Stimulated activated CD8-positive, alpha-beta memory T cell treated with anti-CD3 and anti-CD28 coated beads, Interleukin-4, amount 100 ng/mL, for 4 hours (primary cell): ENCODE data around the gene WRAP53.

ENCODE experiments used
- DNase-seq, 2 donors: peaks; one replicate each; pipeline ENCODE4 v3.0.0-alpha.2; 2020; ENCODE audit warnings: low read depth in 2 of 2, low spot score in 1 of 2

WRAP53 gene

DNA sequence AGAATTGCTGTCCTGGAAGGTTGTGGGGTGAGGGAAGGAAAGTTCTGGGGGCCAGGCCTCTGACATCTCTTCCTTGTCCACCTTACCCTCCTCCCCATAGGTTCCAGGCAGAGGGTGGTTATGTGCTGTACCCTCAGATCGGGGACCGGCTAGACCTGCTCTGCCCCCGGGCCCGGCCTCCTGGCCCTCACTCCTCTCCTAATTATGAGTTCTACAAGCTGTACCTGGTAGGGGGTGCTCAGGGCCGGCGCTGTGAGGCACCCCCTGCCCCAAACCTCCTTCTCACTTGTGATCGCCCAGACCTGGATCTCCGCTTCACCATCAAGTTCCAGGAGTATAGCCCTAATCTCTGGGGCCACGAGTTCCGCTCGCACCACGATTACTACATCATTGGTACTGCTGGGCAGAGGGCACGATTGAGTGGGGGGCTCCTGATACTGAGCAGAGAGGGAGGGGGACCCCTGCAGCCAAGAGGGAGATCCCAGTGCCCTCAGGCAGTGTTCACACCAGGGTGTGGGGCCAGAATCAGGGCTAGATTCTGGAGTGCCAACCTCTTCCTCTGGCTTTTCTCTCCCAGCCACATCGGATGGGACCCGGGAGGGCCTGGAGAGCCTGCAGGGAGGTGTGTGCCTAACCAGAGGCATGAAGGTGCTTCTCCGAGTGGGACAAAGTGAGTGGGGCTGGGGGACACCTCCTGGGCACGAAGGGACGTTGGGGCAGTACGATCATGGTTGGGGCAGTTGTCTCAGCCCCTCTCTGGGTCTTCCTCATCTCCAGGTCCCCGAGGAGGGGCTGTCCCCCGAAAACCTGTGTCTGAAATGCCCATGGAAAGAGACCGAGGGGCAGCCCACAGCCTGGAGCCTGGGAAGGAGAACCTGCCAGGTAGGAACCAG, 19.8 kb downstream of the WRAP53 start:
- DNase-seq = no peak

DNA sequence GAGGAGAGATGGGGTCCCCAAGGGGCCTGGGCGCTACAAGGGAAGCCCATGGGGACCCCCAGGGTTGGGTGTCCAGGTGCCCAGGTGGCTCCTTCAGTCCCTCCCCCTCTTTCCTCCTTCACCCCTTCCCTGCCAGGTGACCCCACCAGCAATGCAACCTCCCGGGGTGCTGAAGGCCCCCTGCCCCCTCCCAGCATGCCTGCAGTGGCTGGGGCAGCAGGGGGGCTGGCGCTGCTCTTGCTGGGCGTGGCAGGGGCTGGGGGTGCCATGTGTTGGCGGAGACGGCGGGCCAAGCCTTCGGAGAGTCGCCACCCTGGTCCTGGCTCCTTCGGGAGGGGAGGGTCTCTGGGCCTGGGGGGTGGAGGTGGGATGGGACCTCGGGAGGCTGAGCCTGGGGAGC, 20.8 kb downstream of the WRAP53 start:
- DNase-seq = no peak

DNA sequence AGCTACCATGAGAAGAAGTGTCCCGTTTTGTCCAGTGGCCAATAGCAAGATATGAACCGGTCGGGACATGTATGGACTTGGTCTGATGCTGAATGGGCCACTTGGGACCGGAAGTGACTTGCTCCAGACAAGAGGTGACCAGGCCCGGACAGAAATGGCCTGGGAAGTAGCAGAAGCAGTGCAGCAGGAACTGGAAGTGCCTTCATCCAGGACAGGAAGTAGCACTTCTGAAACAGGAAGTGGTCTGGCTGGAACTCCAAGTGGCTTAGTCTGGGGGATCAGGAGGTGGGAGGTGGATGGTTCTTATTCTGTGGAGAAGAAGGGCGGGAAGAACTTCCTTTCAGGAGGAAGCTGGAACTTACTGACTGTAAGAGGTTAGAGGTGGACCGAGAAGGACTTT, 22.0 kb downstream of the WRAP53 start:
- no peak for DNase-seq

DNA sequence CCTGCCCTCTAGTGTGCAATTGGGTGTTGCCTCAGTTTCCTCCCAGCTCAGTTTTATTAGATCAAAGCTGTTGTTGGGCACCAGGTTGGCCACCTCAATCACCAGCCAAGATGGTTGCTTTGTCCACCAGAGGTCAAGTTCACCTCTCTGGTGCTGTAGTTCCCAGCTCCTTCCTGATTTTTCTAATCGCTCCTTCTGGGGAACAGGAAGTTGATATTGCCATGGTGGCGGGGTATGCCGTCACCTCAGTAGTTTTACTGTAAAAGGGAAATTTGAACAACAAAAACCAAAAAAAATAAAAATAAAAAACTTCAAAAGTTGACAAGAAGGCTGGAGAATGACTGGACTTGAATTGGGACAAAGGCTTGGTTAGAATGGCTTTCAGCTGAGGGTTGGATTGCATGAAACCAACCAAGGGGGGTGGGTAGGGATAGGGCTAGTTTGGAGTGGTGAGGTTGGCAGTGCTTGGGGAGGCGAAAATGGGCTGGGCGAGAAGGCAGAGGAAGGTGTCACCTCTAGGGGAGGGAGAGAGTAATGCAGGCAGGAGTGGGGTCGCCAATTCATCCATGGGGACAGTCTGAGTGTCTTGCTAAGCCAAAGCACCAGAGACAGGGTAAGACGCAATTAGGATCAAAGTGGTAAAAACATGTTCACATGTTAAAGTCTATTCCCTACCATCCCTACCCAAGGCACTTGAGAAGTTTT, 22.9 kb downstream of the WRAP53 start:
- no peak for DNase-seq

DNA sequence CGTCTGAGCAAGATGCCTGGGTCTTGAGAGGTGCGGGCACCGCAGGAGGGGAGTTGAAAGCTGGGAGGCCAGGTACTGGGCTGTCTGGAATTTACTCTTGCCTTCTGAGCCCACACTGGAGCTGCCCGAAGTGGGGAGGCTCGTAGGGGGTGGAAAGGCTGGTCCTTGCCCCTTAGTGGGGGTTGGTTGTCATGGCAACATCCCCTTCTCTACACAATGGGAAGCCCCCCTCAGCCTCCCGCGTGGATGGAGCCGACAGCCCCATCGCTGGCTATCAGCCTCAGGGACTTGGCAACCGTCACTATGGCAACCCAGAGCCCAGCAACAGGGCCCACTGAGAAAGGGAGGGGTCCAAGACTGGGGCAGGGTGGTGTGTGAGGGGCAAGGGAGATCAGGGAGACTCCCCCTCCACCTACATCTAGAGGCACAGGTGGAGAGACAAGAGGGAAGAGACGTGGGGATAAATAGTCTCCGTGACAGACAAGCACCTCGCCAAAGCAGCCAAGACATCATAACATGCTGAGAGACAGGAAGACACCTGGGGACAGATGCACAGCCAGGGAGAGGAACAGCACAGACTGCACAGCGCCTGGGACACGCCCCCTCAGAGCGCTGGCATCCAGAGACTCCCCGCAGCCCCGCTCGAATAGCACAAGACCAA, 24.0 kb downstream of the WRAP53 start:
- no peak for DNase-seq

DNA sequence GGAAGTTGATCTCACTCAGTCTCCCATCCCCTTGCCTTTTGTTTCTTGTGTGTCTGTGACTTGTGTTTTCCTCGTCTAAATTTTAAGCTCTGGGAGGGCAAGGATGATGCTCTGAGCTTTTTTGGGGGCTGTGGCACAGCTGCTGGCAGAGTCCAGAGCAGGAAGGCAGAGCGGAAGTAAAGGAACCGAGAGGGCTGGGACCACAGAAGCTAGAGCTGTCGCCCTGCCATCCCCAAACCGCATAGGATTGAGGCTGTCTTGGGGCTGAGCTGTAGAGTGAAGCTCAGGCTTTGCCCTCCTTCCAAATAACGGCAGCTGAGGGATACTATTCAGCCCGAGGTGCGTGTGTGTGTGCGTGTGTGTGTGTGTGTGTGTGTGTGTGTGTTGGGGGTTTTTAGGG, 25.5 kb downstream of the WRAP53 start:
- no peak for DNase-seq

DNA sequence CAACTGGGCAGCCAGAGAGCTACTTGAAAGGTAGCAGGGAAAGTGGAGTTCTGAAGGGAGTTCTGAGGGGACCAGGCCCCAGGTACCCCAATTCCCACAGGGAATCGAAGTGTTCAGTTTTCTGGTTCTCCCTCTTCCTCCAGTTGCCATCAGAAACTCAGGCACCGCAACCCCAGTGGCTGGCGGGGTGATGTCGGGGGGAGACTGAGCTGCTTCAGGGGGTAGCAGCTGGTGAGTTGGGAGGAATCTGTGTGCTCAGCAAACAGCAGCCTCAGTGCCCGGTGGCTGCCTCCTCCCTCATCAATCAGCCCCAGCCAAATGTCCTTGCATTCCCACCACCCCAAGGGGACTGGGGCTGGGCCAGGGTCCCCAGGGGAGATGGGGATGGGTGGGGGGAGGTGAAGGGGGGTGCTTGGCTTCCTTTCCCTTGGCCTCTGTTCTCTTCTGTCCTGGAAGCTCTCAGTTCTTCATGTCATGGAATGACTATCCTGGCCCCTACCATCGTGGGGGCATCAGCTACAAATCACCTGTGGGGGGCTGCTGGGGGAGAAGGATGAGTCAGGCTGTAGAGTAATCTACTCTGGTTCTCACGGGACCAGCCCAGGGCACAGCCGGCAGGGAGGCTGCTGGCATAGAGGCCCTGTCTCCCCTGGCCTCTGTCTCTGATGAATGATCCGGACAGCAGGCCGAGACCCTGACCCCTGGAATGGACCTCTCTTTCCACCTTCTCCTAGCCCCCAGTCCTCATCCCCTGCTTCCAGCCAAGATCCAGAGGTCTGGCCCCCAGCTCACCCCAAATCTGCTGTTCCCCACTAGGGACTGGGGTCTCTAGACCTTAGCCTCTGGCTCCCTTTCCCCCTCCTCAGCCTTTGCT, 26.7 kb downstream of the WRAP53 start:
- no peak for DNase-seq

DNA sequence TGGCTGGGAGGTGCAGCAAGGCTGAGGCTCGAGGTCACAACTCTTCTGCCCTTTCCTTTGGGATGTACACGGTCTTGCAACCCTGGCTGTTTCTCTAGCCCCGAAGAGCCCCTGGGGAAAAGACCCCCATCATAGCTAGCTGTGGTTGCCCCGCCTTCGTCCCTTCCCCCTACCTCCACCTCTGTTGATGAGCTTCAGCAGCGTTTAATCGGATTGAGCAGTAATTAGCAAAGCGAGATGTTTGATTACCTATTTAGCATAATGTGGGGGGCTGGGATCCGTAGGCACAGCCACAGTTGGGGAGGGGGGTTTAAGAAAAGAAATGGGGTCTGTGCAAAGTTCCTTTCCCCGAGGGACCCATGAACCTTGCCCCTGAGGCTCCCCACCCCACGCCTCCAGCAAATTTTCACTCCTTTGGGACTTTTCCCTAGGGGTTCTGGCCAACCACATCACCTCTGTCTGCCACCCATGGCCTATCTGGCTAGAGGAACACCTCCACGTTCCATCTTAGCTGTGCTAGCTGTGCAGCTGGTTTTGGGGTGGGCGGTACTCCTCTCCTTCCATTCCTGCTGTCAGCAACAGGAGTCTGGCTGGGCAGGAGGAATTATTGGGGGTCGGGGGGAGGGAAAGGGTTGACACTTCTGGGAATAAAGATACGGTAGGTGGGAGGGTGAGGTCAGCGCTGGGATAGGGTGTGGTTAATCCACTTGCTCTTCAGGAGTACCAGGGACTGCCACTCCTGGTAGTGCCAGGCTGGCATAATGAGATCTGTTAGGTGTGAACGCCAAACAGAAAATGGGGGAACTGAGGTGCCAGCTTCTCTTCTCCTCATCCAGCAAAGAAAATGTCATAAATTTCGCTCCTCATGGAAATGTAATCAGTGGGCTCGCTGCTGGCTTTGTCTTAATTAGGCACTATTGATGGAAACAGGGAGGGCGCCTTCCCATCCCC, 27.9 kb downstream of the WRAP53 start:
- DNase-seq = no peak

DNA sequence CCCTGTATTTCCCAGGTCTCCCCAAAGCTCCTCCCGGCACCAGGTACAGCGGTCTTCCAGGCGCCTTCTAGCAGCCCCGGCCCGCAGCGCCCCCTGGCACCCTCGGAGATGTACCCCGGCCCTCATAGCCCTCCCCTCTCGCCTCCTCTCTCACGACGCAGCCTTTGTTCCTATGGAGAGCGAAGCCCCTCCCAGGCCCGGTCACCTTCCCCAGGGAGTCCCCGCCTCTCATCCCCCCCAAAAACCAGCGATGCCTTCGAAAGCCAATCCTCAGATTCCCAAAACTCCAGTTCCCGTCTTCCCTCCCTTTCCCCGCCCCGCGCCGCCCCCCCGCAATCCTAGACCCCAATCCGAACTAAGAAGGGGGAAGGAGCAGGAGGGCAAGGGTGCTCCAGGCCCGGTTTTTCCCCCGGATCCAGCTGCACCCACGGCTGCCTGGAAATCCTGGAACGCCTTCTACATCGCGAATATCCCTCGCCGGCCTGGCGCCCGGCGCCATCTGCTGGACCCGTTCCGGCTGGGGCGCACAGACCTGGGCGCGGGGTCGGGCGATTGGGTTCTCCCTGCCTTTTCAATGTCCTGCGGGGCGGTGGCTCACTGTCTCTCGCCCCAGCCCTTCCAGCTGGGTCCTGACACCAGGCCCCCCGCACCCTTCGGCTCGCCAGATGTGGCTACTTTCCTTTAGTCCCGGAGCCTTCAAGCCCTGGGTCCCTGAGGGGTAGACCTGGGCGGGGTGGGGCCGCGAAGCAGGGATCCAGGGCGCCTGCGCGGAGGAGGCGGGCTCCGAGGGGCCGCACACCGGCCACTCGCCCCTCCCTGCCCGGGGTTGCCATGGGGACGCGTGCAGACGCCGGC, 28.9 kb downstream of the WRAP53 start, which contains the start of gene DNAH2:
DNAH2 (plus strand) TSS at position 844 of the 855 bp plus-strand sequence. CDS start 1,991 bp downstream, outside the sequence.
- DNase-seq = no peak

DNA sequence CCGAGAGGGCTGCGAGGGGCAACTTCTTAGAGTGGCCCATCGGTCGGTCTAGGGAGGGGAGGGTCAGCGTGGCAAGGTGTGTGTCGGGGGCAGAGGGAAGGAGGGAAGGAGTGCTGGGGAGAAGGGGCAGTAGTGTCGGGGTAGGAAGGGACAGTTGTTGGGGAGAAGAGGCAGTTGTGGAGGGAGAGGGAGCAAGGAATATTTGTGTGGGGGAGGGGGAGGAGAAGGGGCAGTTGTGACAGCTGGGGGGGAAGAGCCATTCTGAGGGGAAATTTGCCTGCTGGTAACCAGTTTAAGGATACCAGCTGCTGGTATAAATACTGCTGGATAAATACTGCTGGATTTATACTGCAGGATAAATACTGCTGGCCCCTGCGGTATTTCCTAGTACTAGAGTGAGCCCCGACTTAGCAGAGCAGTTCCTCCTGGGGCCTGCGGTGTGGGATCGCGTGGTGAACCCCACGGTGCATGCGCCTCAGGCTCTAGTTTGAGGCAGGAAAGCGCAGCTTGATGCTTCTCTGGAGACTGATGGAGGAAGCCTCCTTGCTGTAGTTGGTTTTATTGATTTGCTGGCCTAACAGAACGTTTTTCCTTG, 29.6 kb downstream of the WRAP53 start:
- DNase-seq = no peak

DNA sequence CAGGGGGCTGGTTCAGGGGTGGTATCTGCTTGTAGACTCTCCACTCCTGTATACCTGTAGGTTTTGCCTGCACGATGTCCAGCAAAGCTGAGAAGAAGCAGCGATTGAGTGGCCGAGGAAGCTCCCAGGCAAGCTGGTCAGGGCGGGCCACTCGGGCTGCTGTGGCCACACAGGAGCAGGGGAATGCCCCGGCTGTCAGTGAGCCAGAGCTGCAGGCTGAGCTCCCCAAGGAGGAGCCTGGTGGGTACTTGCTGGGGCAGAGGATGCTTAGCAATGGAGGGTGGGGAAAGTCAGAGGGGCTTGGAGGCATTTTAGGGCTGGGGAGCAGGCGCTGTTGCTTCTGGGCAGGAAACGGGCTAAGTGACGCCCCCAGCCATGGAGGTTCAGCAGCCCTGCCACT, 31.4 kb downstream of the WRAP53 start:
- no peak for DNase-seq

DNA sequence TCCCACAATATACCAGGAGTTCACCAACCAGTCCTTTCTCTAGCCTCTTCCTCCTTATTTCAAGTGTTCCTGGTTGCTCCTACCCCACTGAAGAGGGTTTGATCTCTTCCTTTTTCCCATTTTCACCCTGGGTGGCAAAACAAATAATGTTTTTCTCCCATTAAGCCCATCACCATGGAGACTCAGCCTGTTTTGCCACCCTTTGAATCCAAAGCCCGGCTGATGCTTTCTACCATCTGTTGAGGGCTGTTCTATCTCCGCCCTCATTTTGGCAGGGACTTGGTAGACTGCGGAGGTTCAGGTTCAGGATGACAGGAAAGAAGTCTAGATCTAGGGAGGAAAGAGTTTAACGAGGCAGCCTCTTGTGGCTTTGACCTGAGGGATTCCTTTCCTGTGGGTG, 31.8 kb downstream of the WRAP53 start:
- no peak for DNase-seq

DNA sequence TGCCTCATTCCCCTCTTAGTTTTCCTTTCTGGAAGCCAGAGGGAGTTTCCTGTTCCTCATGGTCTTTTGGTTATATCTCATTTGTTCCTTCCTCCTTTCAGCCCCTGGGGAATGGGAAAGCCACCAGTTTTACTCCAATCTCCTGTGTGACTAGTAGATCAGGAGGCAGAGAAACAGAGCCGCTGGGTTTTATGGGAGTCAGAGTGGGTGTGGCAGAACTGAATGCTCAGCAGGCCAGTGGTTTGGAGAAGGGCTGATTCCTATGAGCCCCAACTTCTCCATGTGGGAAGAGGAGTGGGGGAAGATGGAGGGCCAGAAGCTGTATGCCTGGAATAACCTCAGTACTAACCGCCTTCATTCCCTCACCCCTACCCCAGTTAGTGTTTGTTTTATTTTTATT, 33.3 kb downstream of the WRAP53 start:
- DNase-seq = no peak

DNA sequence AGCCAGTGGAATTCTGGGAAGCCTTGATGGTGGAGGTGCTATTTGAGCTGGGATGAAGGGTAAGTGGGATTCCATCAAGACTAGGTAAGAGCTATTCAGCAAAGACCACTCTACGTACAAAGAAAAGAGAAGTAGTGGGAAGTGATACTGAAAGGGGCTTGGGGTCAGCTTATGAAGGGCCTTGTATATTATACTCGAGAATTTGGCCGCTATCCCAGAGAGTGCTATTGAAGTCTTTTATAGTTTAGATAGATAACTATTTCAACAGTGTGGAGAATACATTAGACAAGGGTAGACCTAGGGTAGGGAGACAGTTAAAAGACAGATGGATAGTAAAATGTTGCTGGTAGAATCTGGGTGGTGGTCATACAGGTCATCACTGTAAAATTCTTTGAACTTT, 39.6 kb downstream of the WRAP53 start:
- DNase-seq = no peak

DNA sequence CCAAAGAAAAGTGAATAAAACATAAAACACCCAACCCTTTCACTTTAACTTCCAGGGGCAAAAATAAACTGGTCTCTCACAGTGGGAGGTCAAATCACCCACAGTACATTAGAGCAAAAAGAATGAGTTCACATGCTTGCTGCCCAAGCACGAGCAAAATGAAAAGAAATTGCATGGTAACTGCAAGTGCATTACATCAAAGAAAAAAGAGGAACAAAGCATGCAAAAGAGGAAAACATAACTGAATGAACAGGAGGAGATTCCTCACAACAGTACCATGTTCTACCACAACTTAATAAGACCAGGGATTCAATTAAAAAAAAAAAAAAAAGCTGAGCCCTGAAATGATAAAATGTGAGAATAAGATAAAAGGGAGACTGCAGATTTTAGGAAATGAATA, 41.5 kb downstream of the WRAP53 start:
- no peak for DNase-seq

DNA sequence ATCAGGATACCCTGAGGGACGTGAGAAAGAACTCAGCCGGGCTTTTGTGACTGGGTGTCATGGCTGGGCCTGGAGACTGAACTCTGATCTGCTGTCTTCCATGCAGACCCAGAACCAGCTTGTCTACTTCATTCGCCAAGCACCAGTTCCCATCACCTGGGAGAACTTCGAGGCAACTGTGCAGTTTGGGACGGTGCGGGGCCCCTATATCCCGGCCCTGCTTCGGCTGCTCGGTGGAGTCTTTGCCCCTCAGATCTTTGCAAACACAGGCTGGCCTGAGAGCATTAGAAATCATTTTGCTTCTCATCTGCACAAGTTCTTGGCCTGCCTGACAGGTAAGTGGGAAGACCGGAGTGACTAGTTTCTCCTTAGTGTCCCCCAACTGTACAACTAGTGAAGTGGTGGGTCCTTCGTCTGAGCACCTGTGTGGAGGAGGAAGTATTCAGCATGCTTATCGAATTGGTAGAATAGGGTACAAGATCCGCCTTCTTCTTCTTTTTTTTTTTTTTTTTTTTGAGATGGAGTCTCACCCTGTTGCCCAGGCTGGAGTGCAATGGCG, 44.8 kb downstream of the WRAP53 start:
- DNase-seq = no peak

DNA sequence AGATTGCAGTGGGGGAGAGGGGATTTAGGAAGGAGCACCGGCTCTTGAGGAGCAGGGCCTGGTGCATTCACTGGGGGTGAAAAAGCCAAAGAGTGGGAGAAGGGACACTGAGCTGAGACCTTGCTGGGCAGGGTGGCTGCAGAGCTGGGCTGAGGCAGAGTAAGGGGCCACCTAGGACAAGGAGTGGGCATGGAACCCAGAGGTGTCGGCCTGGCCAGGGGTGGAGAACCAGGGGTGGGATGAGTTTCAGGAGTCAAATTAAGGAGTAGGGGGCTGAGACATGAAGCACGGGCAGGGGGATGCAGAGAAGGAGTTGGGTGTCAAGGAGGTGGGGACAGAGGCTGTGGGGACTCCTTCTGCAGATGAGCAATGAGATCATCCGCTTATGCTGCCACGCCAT, 49.3 kb downstream of the WRAP53 start:
- no peak for DNase-seq

DNA sequence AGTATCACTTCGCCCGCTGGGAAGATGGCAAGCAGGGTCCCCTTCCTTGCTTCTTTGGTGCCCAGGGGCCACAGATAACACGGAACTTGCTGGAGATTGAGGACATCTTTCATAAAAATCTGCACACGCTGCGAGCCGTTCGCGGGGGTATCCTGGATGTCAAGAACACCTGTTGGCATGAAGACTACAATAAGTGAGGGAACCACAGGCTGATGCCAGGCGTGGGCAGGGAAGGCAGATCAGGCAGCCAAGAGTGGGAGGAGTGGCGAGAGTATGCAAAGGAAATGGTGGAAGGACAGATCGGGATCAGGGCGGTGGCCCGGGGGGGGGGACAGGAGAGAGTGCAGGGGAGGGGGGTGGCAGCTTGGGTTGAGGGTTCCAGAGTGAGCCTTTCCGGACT, 51.5 kb downstream of the WRAP53 start:
- no peak for DNase-seq
